Activated CD4-positive, alpha-beta memory T cell treated with anti-CD3 and anti-CD28 coated beads, Interleukin-2, amount 10 ng/mL, durations not matched to agents 7 days and 5 days (primary cell): ENCODE data around the gene PDE6B. TPM values are rescaled to one million over a fixed set of nuclear protein-coding genes. Genes with fewer than 3 reads are reported as not detected.

Source experiments
- CTCF ChIA-PET: fragments of 350-600 bp; sonication (Branson Sonifier 250); formaldehyde crosslinking; loops from one replicate; lab custom pipeline; 2021; ENCODE audit warnings: antibody characterized with exemption, inconsistent platforms; lab: Charles Lee
- POLR2A ChIA-PET: fragments of 350-600 bp; sonication (Branson Sonifier 250); formaldehyde crosslinking; loops from one replicate; lab custom pipeline; 2021; ENCODE audit warnings: antibody characterized with exemption; lab: Charles Lee
- DNase-seq: peaks from one replicate; pipeline ENCODE4 v3.0.0-alpha.2; 2020
- H3K27ac Mint-ChIP-seq: one replicate; pipeline ENCODE4 v1.8.0; 2021; ENCODE audit warnings: mild to moderate bottlenecking, mixed read lengths
- H3K27me3 Mint-ChIP-seq: one replicate; pipeline ENCODE4 v1.8.0; 2021; ENCODE audit warnings: mixed read lengths
- H3K36me3 Mint-ChIP-seq: one replicate; pipeline ENCODE4 v1.8.0; 2021; ENCODE audit warnings: low read depth, mixed read lengths
- H3K4me1 Mint-ChIP-seq: one replicate; pipeline ENCODE4 v1.8.0; 2021; ENCODE audit warnings: mixed read lengths
- H3K4me3 Mint-ChIP-seq: one replicate; pipeline ENCODE4 v1.8.0; 2021; ENCODE audit warnings: mild to moderate bottlenecking, mixed read lengths
- H3K9me3 Mint-ChIP-seq: one replicate; pipeline ENCODE4 v1.8.0; 2021; ENCODE audit warnings: mixed read lengths
- total RNA-seq, 2 experiments: library from RNA; stranded (reverse); gene quantifications; one replicate each; pipeline ENCODE4 v1.2.3, GENCODE V29; 2021

PDE6B gene
- total RNA-seq, 2 experiments from 2014 or later = 13.3 to 16.4 TPM

GRCh38 chr4:609400-610050, 15.8 kb upstream of the PDE6B start:
- POLR2A ChIA-PET = no interaction called here
- Mint-ChIP-seq H3K9me3 (peaks cover 9% of the 10 kb centered on the region), H3K36me3 (no peaks in the 10 kb centered on the region), H3K4me3 (no peak overlapping the region), H3K27me3 (peaks cover 4% of the 10 kb centered on the region), H3K27ac (no peak overlapping the region), H3K4me1 (no peaks in the 10 kb centered on the region)
- CTCF ChIA-PET = no interaction called here
- DNase-seq = no peak

GRCh38 chr4:610411-611261, 14.7 kb upstream of the PDE6B start:
- no peak overlapping the region for H3K4me3 Mint-ChIP-seq
- CTCF ChIA-PET = no interaction called here
- H3K27me3 Mint-ChIP-seq = peaks cover 4% of the 10 kb centered on the region
- no peaks in the 10 kb centered on the region for H3K36me3 Mint-ChIP-seq
- H3K27ac Mint-ChIP-seq = no peak overlapping the region
- POLR2A ChIA-PET = no interaction called here
- no peak for DNase-seq
- H3K4me1 Mint-ChIP-seq = no peaks in the 10 kb centered on the region
- H3K9me3 Mint-ChIP-seq = peaks cover 6% of the 10 kb centered on the region

- DNase-seq = no peak
- H3K9me3 Mint-ChIP-seq = peaks cover 7% of the 10 kb centered on the region
- H3K36me3 Mint-ChIP-seq = no peaks in the 10 kb centered on the region
- no peak overlapping the region for H3K27ac Mint-ChIP-seq
- peaks cover 4% of the 10 kb centered on the region for H3K27me3 Mint-ChIP-seq
- ChIA-PET POLR2A (no interaction called here), CTCF (no interaction called here)
- H3K4me1 Mint-ChIP-seq = no peaks in the 10 kb centered on the region
- H3K4me3 Mint-ChIP-seq = no peak overlapping the region
These were observed 13.2 kb upstream of the PDE6B start for GRCh38 chr4:612052-612748.

- H3K36me3 Mint-ChIP-seq = no peaks in the 10 kb centered on the region
- no peak for DNase-seq
- H3K4me3 Mint-ChIP-seq = no peak overlapping the region
- no peaks in the 10 kb centered on the region for H3K4me1 Mint-ChIP-seq
- peaks cover 4% of the 10 kb centered on the region for H3K27me3 Mint-ChIP-seq
- H3K27ac Mint-ChIP-seq = no peak overlapping the region
- H3K9me3 Mint-ChIP-seq = peaks cover 7% of the 10 kb centered on the region
- ChIA-PET CTCF (no interaction called here), POLR2A (no interaction called here)
These were observed 12.6 kb upstream of the PDE6B start for GRCh38 chr4:612749-613125.

GRCh38 chr4:613126-613525, 12.2 kb upstream of the PDE6B start:
- H3K9me3 Mint-ChIP-seq = peaks cover 10% of the 10 kb centered on the region
- H3K36me3 Mint-ChIP-seq = no peaks in the 10 kb centered on the region
- no peaks in the 10 kb centered on the region for H3K4me1 Mint-ChIP-seq
- ChIA-PET CTCF (no interaction called here), POLR2A (no interaction called here)
- no peak overlapping the region for H3K27ac Mint-ChIP-seq
- H3K4me3 Mint-ChIP-seq = no peak overlapping the region
- peaks cover 4% of the 10 kb centered on the region for H3K27me3 Mint-ChIP-seq
- no peak for DNase-seq

GRCh38 chr4:616091-616490, 9.3 kb upstream of the PDE6B start:
- H3K27ac Mint-ChIP-seq = no peak overlapping the region
- POLR2A ChIA-PET = no interaction called here
- CTCF ChIA-PET = interaction anchor here (0.6 kb wide), 1 partner anchor 225 kb away, joined by 3 read pairs; no protein-coding TSS in a partner anchor
- H3K27me3 Mint-ChIP-seq = no peaks in the 10 kb centered on the region
- no peak for DNase-seq
- no peaks in the 10 kb centered on the region for H3K4me1 Mint-ChIP-seq
- no peaks in the 10 kb centered on the region for H3K36me3 Mint-ChIP-seq
- H3K9me3 Mint-ChIP-seq = peaks cover 10% of the 10 kb centered on the region
- H3K4me3 Mint-ChIP-seq = no peak overlapping the region

- CTCF ChIA-PET = no interaction called here
- peaks cover 10% of the 10 kb centered on the region for H3K9me3 Mint-ChIP-seq
- H3K36me3 Mint-ChIP-seq = no peaks in the 10 kb centered on the region
- H3K4me1 Mint-ChIP-seq = no peaks in the 10 kb centered on the region
- no peak overlapping the region for H3K4me3 Mint-ChIP-seq
- no peak for DNase-seq
- POLR2A ChIA-PET = no interaction called here
- no peak overlapping the region for H3K27ac Mint-ChIP-seq
- no peaks in the 10 kb centered on the region for H3K27me3 Mint-ChIP-seq
These were observed 8.3 kb upstream of the PDE6B start for GRCh38 chr4:616911-617643.

GRCh38 chr4:617644-618641, 7.4 kb upstream of the PDE6B start:
- Mint-ChIP-seq H3K27me3 (no peaks in the 10 kb centered on the region), H3K27ac (no peak overlapping the region), H3K9me3 (peaks cover 15% of the 10 kb centered on the region), H3K36me3 (no peaks in the 10 kb centered on the region), H3K4me3 (no peak overlapping the region), H3K4me1 (no peaks in the 10 kb centered on the region)
- ChIA-PET POLR2A (no interaction called here), CTCF (no interaction called here)
- DNase-seq = no peak

GRCh38 chr4:620201-620600, 5.2 kb upstream of the PDE6B start:
- no peaks in the 10 kb centered on the region for H3K27me3 Mint-ChIP-seq
- no peak for DNase-seq
- H3K4me1 Mint-ChIP-seq = no peaks in the 10 kb centered on the region
- no peak overlapping the region for H3K4me3 Mint-ChIP-seq
- H3K27ac Mint-ChIP-seq = no peak overlapping the region
- H3K9me3 Mint-ChIP-seq = peaks cover 15% of the 10 kb centered on the region
- no peaks in the 10 kb centered on the region for H3K36me3 Mint-ChIP-seq
- POLR2A ChIA-PET = no interaction called here
- CTCF ChIA-PET = no interaction called here

GRCh38 chr4:620851-621261, 4.5 kb upstream of the PDE6B start:
- ChIA-PET CTCF (no interaction called here), POLR2A (no interaction called here)
- H3K27me3 Mint-ChIP-seq = no peaks in the 10 kb centered on the region
- no peak for DNase-seq
- no peak overlapping the region for H3K4me3 Mint-ChIP-seq
- H3K27ac Mint-ChIP-seq = no peak overlapping the region
- H3K9me3 Mint-ChIP-seq = peaks cover 15% of the 10 kb centered on the region
- H3K4me1 Mint-ChIP-seq = no peaks in the 10 kb centered on the region
- no peaks in the 10 kb centered on the region for H3K36me3 Mint-ChIP-seq

- Mint-ChIP-seq H3K27ac (no peak overlapping the region), H3K4me3 (no peak overlapping the region)
These were observed 3.9 kb upstream of the PDE6B start for GRCh38 chr4:621296-622070.

More at GRCh38 chr4:621296-622070, 3.9 kb upstream of the PDE6B start:
- no peak for DNase-seq
- no peaks in the 10 kb centered on the region for H3K4me1 Mint-ChIP-seq
- H3K9me3 Mint-ChIP-seq = peaks cover 14% of the 10 kb centered on the region
- CTCF ChIA-PET = no interaction called here
- H3K27me3 Mint-ChIP-seq = no peaks in the 10 kb centered on the region
- POLR2A ChIA-PET = no interaction called here
- no peaks in the 10 kb centered on the region for H3K36me3 Mint-ChIP-seq
